NCI-H1417 (cell line): ENCODE results near the gene APBA2.

Experiments used
- DNase-seq, 3 experiments: peaks; one replicate each; lab custom pipeline; 2025; lab: John Stamatoyannopoulos, UW

APBA2 gene

GRCh38 chr15:29119847-29120246 is 234.1 kb downstream of the APBA2 start:
- no peak for DNase-seq

- DNase-seq: no peak
Measured at GRCh38 chr15:29120593-29121368, 235.0 kb downstream of the APBA2 start.

- no peak for DNase-seq
Measured at GRCh38 chr15:29121369-29121656, 235.5 kb downstream of the APBA2 start.

- no peak for DNase-seq
Measured at GRCh38 chr15:29121907-29122306, 236.1 kb downstream of the APBA2 start.

GRCh38 chr15:29122506-29122905 is 236.7 kb downstream of the APBA2 start:
- DNase-seq: no peak

GRCh38 chr15:29123171-29123570 is 237.4 kb downstream of the APBA2 start:
- no peak for DNase-seq

- no peak for DNase-seq
Measured at GRCh38 chr15:29123991-29124390, 238.2 kb downstream of the APBA2 start.

GRCh38 chr15:29124581-29125381 is 239.0 kb downstream of the APBA2 start:
- DNase-seq: peak in 1 of 3 experiments; percentile 17

- DNase-seq: no peak
Measured at GRCh38 chr15:29125382-29126207, 239.8 kb downstream of the APBA2 start.

GRCh38 chr15:29126208-29126536 is 240.4 kb downstream of the APBA2 start:
- no peak for DNase-seq

GRCh38 chr15:29126821-29127461 is 241.2 kb downstream of the APBA2 start:
- DNase-seq: peak in 1 of 3 experiments; percentile 13

GRCh38 chr15:29127506-29128430 is 242.0 kb downstream of the APBA2 start:
- DNase-seq: no peak

- DNase-seq: no peak
Measured at GRCh38 chr15:29128671-29129070, 242.9 kb downstream of the APBA2 start.

GRCh38 chr15:29129221-29129620 is 243.4 kb downstream of the APBA2 start:
- no peak for DNase-seq

GRCh38 chr15:29129926-29130325 is 244.2 kb downstream of the APBA2 start:
- no peak for DNase-seq

- DNase-seq: no peak
Measured at GRCh38 chr15:29130476-29130875, 244.7 kb downstream of the APBA2 start.

- DNase-seq: no peak
Measured at GRCh38 chr15:29130951-29131839, 245.4 kb downstream of the APBA2 start.

- no peak for DNase-seq
Measured at GRCh38 chr15:29131840-29132420, 246.2 kb downstream of the APBA2 start.

- no peak for DNase-seq
Measured at GRCh38 chr15:29132735-29133181, 247.0 kb downstream of the APBA2 start.

- no peak for DNase-seq
Measured at GRCh38 chr15:29133321-29133720, 247.5 kb downstream of the APBA2 start.
